HCT116 (cell line): ENCODE measurements around the gene RPL10.

Source experiments
- CBX3 ChIP-seq: IDR thresholded peaks from 2 replicates; pipeline ENCODE4 v1.6.1; 2012; ENCODE audit warnings: low read depth
- CTCF ChIP-seq, 3 experiments: fragments of 200-600 bp in 1 of 3; sonication (generic) in 1 of 3; IDR thresholded peaks in 2 of 3; conservative IDR thresholded peaks in 1 of 3; 2 replicates each; pipeline ENCODE4 v1.5.1; 2012 to 2017; ENCODE audit warnings: low read depth in 2 of 3, low read length in 2 of 3, antibody characterized with exemption in 1 of 3, borderline replicate concordance in 1 of 3, control low read depth in 1 of 3, mild to moderate bottlenecking in 1 of 3, mixed read lengths in 1 of 3, mixed run types in 1 of 3, moderate library complexity in 1 of 3; ENCODE audit not compliant: insufficient read depth in 1 of 3
- EZH2 ChIP-seq: fragments of 200-600 bp; sonication (generic); IDR thresholded peaks from 2 replicates; pipeline ENCODE4 v1.6.1; 2017; ENCODE audit warnings: antibody characterized with exemption, mixed run types
- EZH2phosphoT487 ChIP-seq: fragments of 200-600 bp; IDR thresholded peaks from 2 replicates; pipeline ENCODE4 v1.6.1; 2018; ENCODE audit warnings: antibody characterized with exemption, borderline replicate concordance
- POLR2A ChIP-seq: IDR thresholded peaks from 2 replicates; pipeline ENCODE4 v1.7.0; 2011; ENCODE audit warnings: borderline replicate concordance; ENCODE audit not compliant: insufficient read depth, insufficient read length; ENCODE audit errors: extremely low read depth
- POLR2AphosphoS5 ChIP-seq: IDR thresholded peaks from 2 replicates; pipeline ENCODE4 v1.6.1; 2011; ENCODE audit warnings: mild to moderate bottlenecking, low read depth, low read length, moderate library complexity
- REST ChIP-seq: IDR thresholded peaks from 2 replicates; pipeline ENCODE4 v1.6.1; 2012; ENCODE audit warnings: low read depth
- SIN3A ChIP-seq: IDR thresholded peaks from 2 replicates; pipeline ENCODE4 v1.6.1; 2012; ENCODE audit warnings: low read depth
- YY1 ChIP-seq: IDR thresholded peaks from 2 replicates; pipeline ENCODE4 v1.6.1; 2011; ENCODE audit warnings: low read length, low read depth, moderate library complexity, mild to moderate bottlenecking; ENCODE audit not compliant: insufficient replicate concordance; ENCODE audit errors: extremely low read depth

- no peak for TF ChIP-seq EZH2phosphoT487
- no peak for TF ChIP-seq EZH2
- no peak for TF ChIP-seq POLR2A
- no peak for TF ChIP-seq CTCF (IDR thresholded peaks at IDR 0.05 in 2 of 3, conservative IDR thresholded peaks at IDR 0.05 in 1 of 3; ENCODE audit: borderline replicate concordance in 1 of 3, insufficient read depth in 1 of 3, low read depth in 2 of 3, low read length in 2 of 3)
- no peak for TF ChIP-seq POLR2AphosphoS5
- no peak for TF ChIP-seq CBX3
- TF ChIP-seq YY1: no peak
- no peak for TF ChIP-seq REST
- no peak for TF ChIP-seq SIN3A
Measured at GRCh38 chrX:154366666-154367055, 31.5 kb upstream of the RPL10 start.
